ENCODE results near the gene GHR.
"Not testable (repeated sequence)": the region's sequence is repeated elsewhere in the genome, so short reads cannot be mapped to it uniquely, and the experiment has no call there.

GHR gene

GRCh38 chr5:42569953-42570548, 146.8 kb downstream of the GHR start:
- no peak for DNase-seq (ENCODE audit: low spot score)

- DNase-seq (ENCODE audit: low spot score) = no peak
These were observed 148.0 kb downstream of the GHR start for GRCh38 chr5:42570966-42571960.

DNA sequence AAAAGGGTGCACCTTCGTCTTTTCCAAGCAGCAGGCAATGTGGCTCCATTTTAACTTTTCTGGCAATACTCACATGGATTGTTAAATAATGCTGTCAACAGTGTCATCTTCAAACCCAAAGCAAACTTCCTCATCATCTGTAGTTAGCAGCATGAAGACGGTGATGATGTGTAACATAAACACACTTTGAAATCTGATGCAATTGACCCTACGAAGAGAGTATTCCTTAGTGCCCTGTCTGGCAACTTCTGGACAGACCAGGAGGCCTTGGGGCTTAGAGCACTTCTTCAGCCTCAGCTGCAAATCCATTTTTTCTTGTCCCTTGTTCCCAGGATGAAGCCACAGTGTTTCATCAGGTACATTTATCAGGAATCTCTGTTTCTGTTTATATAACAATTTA, 149.1 kb downstream of the GHR start:
- DNase-seq (ENCODE audit: low spot score) = no peak

GRCh38 chr5:42573386-42573785, 150.1 kb downstream of the GHR start:
- DNase-seq (ENCODE audit: low spot score) = no peak

DNA sequence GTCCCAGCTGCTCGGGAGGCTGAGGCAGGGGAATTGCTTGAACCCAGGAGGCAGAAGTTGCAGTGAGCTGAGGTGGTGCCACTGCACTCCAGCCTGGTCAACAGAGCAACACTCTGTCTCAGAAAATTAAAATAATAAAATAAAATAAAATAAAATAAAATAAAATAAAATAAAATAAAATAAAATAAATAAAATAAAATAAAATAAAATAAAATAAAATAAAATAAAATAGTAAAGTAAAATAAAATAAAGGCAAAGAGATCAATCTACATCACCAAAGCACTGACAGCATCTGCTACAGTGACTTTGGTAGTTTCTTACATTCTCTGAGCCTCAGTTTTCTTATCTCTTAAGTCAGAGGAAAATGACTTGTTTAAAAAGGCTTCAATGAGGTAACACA, 152.7 kb downstream of the GHR start:
- DNase-seq (ENCODE audit: low spot score) = not testable (repeated sequence)

GRCh38 chr5:42578901-42579300, 155.7 kb downstream of the GHR start:
- not testable (repeated sequence) for DNase-seq (ENCODE audit: low spot score)

- peak; percentile 22 for DNase-seq (ENCODE audit: low spot score)
These were observed 156.1 kb downstream of the GHR start for GRCh38 chr5:42579320-42579719.

GRCh38 chr5:42581845-42582244, 158.6 kb downstream of the GHR start:
- DNase-seq (ENCODE audit: low spot score) = no peak

DNA sequence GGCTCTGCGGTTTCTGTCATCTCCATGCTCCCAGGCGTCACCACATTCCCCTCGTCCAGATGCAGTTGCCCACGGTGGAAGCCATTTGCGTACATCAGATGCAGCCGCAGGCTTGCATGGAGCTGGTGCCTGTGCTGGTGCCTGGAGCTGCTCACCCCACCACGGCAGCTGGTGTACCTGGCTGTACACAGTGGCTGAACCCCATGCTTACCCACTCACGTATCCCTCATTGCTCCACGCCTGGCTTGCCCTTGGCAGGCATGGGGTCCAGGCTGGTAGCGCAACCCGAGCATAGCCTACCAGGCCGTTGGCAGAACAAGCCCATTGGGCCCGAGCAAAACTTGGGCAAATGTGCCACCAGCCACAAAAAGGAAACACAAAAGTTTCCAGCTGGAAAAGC, 159.5 kb downstream of the GHR start:
- no peak for DNase-seq (ENCODE audit: low spot score)

- DNase-seq (ENCODE audit: low spot score) = peak; percentile 38
These were observed 160.1 kb downstream of the GHR start for GRCh38 chr5:42583322-42583721.

- DNase-seq (ENCODE audit: low spot score) = no peak
These were observed 163.4 kb downstream of the GHR start for GRCh38 chr5:42586625-42587024.

- DNase-seq (ENCODE audit: low spot score) = no peak
These were observed 164.0 kb downstream of the GHR start for GRCh38 chr5:42587096-42587723.

DNA sequence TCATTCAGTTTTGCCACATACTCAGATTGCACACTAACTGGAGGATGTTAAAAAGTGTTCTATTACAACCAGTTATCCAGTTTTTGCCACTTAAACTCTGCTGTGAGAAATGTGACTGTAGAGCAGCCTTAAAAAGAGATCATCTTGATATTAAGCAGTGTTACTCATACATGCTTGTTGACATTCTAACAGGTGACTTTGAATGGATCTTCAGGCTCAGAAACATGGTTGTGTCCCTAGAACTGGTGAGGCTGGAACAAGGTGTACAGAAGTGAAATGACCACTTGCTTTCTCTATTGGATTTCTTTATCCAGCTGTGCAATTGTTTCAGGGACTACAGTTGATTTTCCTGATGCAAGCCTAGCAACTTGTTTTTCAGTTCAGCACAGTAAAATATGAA, 167.3 kb downstream of the GHR start:
- DNase-seq (ENCODE audit: low spot score) = no peak

DNA sequence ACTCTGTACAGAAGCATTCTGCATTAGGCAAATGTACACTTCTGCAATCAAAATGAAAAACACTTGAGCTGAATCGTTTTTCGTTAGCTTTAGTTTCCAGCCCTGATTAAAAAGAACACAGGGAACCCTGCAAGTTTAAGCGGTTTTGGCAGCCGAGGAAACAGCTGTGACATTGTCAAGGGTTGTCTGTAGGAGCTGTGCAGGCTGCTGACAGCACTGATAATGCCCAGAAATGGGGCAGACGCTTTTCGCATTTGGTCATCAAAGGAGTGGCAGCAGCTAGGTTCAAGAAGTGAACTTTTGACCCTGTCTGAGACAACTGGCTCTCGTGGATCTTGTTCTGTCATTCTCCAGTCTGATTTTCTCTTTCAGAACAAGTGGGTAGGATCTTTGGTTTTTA, 167.8 kb downstream of the GHR start:
- DNase-seq (ENCODE audit: low spot score) = no peak

GRCh38 chr5:42592401-42593140, 169.3 kb downstream of the GHR start:
- no peak for DNase-seq (ENCODE audit: low spot score)

- no peak for DNase-seq (ENCODE audit: low spot score)
These were observed 170.4 kb downstream of the GHR start for GRCh38 chr5:42593591-42593990.

- DNase-seq (ENCODE audit: low spot score) = no peak
These were observed 172.4 kb downstream of the GHR start for GRCh38 chr5:42595597-42595996.

- no peak for DNase-seq (ENCODE audit: low spot score)
These were observed 173.6 kb downstream of the GHR start for GRCh38 chr5:42596817-42597216.

DNA sequence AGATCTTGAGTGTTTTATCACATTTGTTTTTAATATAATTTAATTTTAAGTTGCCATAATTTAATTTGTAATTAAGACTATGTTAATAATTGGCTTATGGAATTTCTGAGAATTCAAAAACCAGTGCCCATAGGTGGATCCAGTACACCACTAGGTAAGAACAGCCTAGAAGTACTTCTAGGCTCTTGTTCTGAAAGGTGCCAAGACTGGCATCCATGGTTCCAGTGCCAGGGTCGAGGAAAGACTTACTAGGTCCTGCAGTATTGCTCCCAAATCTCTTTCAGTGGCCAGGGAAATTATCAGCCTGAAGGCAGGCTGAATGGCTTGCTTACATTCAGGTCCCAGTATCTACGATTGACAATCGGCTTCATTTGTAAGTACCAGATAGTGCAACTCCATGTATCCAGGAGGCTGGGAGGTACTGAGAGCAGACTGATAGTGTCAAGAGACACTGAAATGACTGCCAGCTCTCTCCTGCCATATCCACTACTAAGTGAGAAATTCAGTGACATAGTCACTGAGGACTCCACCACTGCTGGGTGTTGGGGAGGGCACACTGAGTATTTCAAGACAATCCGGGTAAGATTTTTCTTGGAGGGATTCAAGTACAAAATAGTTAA, 174.2 kb downstream of the GHR start:
- no peak for DNase-seq (ENCODE audit: low spot score)

DNA sequence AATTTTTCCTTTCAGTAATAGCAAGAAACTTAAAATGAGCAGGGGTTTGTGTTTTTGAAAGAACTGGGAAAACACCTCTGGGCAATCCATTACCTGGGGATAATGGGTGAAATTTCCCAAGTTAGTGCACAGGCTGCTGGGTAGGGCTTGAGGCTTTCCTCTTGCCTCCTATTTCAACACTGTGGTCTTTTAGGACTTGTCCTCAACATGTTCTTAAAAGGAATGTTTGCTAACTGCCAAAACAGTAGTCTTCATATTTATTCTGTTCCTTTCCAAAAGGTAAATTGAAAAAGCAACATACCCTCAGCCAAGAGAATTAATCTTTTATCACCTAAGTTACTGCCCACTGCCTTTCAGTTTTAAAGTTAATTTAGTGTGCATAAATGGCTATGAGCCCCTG, 175.1 kb downstream of the GHR start:
- DNase-seq (ENCODE audit: low spot score) = no peak

DNA sequence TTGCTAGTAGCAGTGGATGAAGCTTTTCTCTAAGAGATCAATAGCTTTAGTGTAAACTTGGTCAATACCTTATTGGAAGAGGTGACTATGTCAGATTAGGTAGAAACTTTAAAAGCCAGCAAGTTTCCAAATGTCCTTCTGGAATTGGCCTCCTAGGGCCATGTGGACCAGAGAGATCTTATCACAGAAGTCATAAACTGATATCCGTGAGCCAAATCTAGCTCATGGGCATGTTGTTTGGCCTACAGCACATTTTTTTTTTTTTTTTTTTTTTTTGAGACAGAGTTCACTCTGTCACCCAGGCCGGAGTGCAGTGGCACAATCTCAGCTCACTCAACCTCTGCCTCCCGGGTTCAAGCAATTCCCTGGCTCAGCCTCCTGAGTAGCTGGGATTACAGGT, 175.9 kb downstream of the GHR start:
- DNase-seq (ENCODE audit: low spot score) = no peak

- DNase-seq (ENCODE audit: low spot score) = no peak
These were observed 177.2 kb downstream of the GHR start for GRCh38 chr5:42600441-42600840.
